Medulla oblongata (tissue), 1 donor: ENCODE data around the gene NEUROG3.
A peak's percentile ranks its signal among the peaks of the same experiment; 100 is the strongest.
"Not testable (repeated sequence)": the region's sequence is repeated elsewhere in the genome, so short reads cannot be mapped to it uniquely, and the experiment has no call there.

ENCODE experiments used
- DNase-seq: peaks from one replicate; pipeline ENCODE4 v3.0.0-alpha.2; 2015; ENCODE audit errors: extremely low spot score

NEUROG3 gene

DNA sequence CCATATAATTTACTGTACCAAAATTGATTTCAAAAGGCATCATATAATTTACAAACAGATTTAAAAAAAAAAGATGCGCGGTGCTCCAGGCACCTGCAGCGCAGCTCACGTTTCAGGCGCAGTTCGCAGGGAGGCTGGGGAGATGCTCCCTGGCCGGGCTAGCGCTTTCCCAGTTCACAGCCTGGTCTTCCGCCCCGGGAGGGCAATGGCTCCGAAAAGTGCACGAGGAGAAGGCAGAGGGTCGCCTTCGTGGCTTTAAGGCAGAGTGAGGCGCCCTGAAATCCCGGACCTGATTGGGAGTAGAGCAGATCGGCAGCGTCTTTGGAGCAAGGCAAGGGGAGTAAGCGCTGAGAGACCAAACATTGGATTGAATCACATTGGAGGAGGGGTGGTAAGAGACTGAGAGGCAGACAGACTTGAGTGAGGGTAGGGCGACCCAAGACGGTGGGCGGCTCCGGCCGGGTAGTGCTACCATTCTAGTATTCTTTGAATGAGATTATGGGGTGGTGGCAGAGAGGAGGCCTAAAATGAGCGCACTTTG, 1.5 kb downstream of the NEUROG3 start:
- DNase-seq: no peak

DNA sequence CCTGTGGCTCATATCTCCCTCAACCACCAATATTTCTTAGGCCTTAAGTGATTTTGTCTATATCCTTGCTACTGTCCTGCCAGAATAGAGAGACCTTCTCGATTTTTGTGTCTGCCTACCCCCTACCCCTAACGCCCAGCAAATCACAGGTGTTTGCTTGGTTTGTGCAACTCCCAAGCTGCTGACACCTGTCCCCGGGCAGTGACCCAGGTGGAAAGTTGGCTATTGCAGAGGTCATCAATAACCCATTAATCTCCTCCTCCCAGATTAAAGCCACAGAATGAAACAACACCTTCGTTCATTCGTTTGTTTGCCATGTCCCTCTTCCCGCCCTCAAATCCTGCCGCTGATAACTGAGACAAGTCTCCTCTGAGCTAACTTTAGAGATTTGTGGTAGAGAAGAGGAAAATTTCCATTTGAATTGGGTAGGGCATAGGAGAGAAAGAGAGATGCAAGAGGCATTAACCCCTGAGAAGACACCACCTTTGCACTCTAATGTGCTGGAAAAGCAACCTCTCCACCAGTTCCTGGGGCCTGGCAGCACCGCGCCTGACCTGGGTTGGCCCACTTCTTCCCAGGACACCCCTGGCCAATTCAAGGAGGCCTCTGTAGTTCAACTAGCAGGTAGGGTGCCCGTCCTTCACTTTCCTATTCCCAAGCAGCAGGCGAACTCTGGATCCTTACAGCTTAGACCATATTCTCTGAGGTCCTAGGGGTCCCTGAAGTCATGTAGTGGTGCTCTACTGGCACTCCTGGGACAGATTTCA, 3.0 kb downstream of the NEUROG3 start:
- no peak for DNase-seq

- DNase-seq: no peak
These were observed 3.8 kb downstream of the NEUROG3 start for GRCh38 chr10:69569396-69569934.

- no peak for DNase-seq
These were observed 4.5 kb downstream of the NEUROG3 start for GRCh38 chr10:69568472-69569395.

DNA sequence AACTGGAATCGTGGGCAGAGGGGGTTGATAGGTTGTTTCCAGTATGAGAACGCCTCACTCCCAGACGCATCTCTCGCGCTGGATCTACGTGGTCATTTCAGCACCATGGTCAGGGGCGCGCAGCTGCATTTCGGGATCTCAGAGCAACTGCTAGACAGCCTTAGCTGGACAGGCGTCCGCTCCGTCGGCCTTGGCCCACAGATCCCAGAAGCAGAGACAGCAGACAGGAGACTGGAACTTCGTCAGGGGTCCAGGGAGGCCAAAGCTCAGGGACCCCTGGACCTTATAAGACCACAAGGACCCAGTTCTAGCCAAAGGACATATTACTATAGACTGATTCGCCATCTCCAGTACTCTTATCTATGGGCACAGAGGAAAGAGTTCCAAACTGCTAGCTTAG, 5.3 kb downstream of the NEUROG3 start:
- DNase-seq: peak; percentile 11

DNA sequence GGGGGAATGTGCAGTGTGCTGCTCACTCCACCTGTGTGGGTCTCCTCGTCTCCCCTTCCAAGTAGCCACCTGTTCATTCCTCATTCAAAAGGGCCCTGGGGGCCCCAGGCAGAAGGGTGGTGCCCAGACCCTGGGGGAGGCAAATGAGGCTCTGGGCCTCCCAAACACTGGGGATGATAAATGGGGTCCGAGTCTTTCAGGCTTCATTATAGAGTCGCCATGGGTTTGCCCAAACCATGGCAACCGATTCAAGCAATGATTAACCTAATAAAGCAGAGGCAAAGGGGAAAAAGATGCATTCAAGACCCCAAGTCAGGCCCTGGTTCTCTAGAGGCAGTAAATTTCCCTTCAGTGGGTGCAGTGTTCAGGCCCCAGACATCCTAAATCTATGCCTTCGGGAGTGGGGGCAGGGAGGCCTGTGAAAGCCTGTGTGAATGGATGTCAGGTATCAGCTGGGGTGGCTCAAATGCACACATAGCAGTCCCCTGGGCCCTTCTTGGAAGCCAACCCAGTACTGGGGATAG, 10.4 kb downstream of the NEUROG3 start:
- DNase-seq: no peak

- no peak for DNase-seq
These were observed 13.7 kb downstream of the NEUROG3 start for GRCh38 chr10:69559525-69559924.

GRCh38 chr10:69558559-69558958, 14.7 kb downstream of the NEUROG3 start:
- no peak for DNase-seq

GRCh38 chr10:69554611-69555010, 18.6 kb downstream of the NEUROG3 start:
- no peak for DNase-seq

DNA sequence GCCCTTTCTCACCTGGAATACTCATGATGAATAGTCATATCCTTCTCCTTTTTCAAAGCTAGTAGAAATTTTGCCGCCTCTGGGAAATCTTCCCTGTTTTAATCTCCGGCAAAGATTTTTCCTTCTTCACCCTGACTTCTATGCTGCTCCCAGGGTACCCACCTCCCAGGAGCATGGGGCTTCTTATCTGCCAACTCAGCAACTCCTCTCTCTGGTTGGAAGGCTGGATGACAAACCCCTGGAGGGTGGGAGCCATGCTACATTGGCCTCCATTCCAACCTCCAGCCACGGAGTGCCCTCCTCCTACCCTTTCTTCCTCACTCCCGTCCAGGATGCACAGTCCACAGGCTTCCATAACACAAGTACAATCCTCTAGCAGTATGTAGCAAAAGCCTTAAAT, 19.9 kb downstream of the NEUROG3 start:
- DNase-seq: no peak

DNA sequence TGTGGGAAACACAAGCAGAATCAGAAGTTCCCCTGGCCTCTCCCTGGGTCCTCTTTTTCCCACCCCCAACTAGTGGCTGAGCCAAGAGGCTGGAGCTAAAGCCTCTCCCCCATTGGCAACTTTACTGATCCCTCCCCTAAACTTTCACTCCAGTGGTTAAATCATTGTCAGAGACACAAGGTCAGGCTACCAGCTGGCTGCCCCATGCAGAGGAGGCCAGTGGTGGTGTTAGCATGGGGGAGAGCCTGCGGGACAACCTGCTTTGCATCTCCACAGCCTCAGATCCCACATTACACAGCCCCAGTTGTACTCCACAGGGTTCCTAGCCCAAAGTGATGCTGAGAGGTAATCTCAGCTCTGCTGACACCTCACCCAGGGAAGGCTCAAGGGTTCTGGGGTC, 21.0 kb downstream of the NEUROG3 start:
- no peak for DNase-seq

GRCh38 chr10:69549959-69550358, 23.3 kb downstream of the NEUROG3 start:
- no peak for DNase-seq

DNA sequence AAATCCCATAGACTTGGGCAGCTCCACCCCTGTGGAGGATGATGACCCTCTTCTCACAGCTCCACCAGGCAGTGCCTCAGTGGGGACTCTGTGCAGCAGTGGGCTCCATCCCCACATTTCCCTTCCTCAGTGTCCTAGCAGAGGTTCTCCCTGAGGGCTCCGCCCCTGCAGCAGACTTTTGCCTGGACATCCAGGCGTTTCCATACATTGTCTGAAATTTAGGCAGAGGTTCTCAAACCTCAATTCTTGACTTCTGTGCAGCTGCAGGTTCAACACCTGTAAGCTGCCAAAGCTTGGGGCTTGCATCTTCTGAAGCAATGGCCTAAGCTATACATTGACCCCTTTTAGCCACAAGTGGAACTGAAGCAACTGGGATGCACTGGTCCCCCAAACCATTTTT, 31.8 kb downstream of the NEUROG3 start:
- DNase-seq: no peak

GRCh38 chr10:69538461-69538860, 34.8 kb downstream of the NEUROG3 start:
- no peak for DNase-seq

GRCh38 chr10:69537449-69537848, 35.8 kb downstream of the NEUROG3 start:
- DNase-seq: no peak

DNA sequence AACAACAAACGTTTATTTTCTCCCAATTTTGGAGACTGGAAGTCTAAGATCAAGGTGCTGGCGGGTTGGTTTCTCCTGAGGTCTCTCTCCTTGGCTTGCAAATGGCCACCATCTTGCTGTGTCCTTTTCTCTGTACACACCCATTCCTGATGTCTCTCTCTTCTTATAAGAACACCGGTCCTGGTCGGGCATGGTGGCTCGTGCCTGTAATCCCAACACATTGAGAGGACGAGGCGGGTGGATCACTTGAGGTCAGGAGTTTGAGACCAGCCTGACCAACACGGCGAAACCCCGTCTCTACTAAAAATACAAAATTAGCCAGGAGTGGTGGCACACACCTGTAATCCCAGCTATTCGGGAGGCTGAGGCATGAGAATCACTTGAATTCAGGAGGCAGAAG, 36.7 kb downstream of the NEUROG3 start:
- not testable (repeated sequence) for DNase-seq

DNA sequence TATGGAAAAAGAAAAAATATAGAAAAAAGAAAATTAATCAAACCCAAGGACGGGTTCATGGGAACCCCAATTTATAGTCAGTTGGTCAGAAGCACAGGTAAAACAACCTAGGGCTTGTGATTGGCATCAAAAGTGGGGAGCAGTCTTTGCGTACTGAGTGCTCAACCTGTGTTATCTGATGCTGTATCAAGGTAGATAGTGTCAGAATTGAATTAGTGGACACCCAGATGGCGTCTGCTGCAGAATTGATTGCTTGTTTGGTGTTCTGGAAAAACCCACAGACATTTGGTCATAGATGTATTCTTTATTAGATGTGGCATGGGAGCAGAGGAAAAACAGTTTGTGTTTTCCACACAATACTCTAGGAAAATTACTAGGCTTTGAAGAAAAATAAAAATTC, 39.6 kb downstream of the NEUROG3 start:
- no peak for DNase-seq

DNA sequence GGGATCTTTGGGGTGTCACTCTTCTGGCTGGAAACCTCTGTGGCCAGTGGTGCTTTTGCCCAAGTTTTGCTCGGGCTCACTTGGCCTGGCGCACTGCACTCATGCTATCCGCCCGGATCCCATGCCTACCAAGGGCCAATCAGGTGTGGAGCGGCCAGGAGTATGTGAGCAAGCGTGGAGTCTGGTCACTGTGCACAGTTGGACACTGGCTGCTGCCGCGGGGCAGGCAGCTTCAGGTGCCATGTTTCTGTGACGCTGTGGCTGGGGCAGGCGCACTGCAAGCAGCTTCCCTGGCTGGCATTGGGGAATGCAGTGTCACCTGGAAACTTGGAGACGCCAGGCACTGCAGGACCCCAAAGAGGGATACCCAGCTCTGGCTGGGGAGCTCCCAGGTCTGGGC, 45.3 kb downstream of the NEUROG3 start:
- DNase-seq: no peak
